Measurements from ENCODE around the gene ST8SIA6. TPM values are rescaled to one million over a fixed set of nuclear protein-coding genes. Genes with fewer than 3 reads are reported as not detected.
"Not testable (repeated sequence)": the region's sequence is repeated elsewhere in the genome, so short reads cannot be mapped to it uniquely, and the experiment has no call there.

ST8SIA6 gene
- total RNA-seq, 2 donors from 2014 or later = 5.3 to 11.0 TPM

GRCh38 chr10:17335065-17335464, 119.3 kb downstream of the ST8SIA6 start:
- Histone ChIP-seq H3K4me1 (no peaks in the 10 kb centered on the region), H3K9me3 (peaks cover 0 to under 1% of the 10 kb centered on the region in 2 donors), H3K27ac (no peak overlapping the region), H3K4me3 (no peak overlapping the region), H3K27me3 (no peaks in the 10 kb centered on the region), H3K36me3 (no peaks in the 10 kb centered on the region)
- no peak for DNase-seq (ENCODE audit: low spot score)
- no peak for TF ChIP-seq CTCF (IDR thresholded peaks at IDR 0.05)

- H3K27ac ChIP-seq = no peak overlapping the region
- no peaks in the 10 kb centered on the region for H3K4me1 ChIP-seq
- no peaks in the 10 kb centered on the region for H3K27me3 ChIP-seq
- H3K9me3 ChIP-seq = no peaks in the 10 kb centered on the region
- H3K4me3 ChIP-seq = no peak overlapping the region
- TF ChIP-seq CTCF (IDR thresholded peaks at IDR 0.05) = no peak
- no peak for DNase-seq (ENCODE audit: low spot score)
- no peaks in the 10 kb centered on the region for H3K36me3 ChIP-seq
Measured at GRCh38 chr10:17330501-17330900, 123.9 kb downstream of the ST8SIA6 start.

GRCh38 chr10:17326377-17326776, 128.0 kb downstream of the ST8SIA6 start:
- DNase-seq (ENCODE audit: low spot score) = no peak
- Histone ChIP-seq H3K4me3 (no peak overlapping the region), H3K4me1 (no peaks in the 10 kb centered on the region), H3K27ac (no peak overlapping the region), H3K9me3 (no peaks in the 10 kb centered on the region), H3K36me3 (no peaks in the 10 kb centered on the region), H3K27me3 (no peaks in the 10 kb centered on the region)
- no peak for TF ChIP-seq CTCF (IDR thresholded peaks at IDR 0.05)

GRCh38 chr10:17321957-17322356, 132.4 kb downstream of the ST8SIA6 start:
- not testable (repeated sequence) for H3K36me3 ChIP-seq; DNase-seq (ENCODE audit: low spot score); H3K9me3 ChIP-seq; H3K27ac ChIP-seq; H3K4me1 ChIP-seq; H3K27me3 ChIP-seq; H3K4me3 ChIP-seq

- no peaks in the 10 kb centered on the region for H3K4me1 ChIP-seq
- H3K36me3 ChIP-seq = no peaks in the 10 kb centered on the region
- DNase-seq (ENCODE audit: low spot score) = no peak
- no peaks in the 10 kb centered on the region for H3K9me3 ChIP-seq
- H3K4me3 ChIP-seq = no peak overlapping the region
- H3K27ac ChIP-seq = no peak overlapping the region
- TF ChIP-seq CTCF (IDR thresholded peaks at IDR 0.05) = no peak
- H3K27me3 ChIP-seq = no peaks in the 10 kb centered on the region
Measured at GRCh38 chr10:17316488-17317170, 137.8 kb downstream of the ST8SIA6 start.

GRCh38 chr10:17309435-17309834, 145.0 kb downstream of the ST8SIA6 start:
- no peaks in the 10 kb centered on the region for H3K36me3 ChIP-seq
- H3K4me1 ChIP-seq = no peaks in the 10 kb centered on the region
- DNase-seq (ENCODE audit: low spot score) = no peak
- TF ChIP-seq CTCF (IDR thresholded peaks at IDR 0.05) = no peak
- no peak overlapping the region for H3K4me3 ChIP-seq
- no peak overlapping the region for H3K27ac ChIP-seq
- H3K27me3 ChIP-seq = peaks cover 0 to 2% of the 10 kb centered on the region in 2 donors
- no peaks in the 10 kb centered on the region for H3K9me3 ChIP-seq
